A673 (cell line): ENCODE data around the gene RFX1. TPM values are rescaled to one million over a fixed set of nuclear protein-coding genes. Genes with fewer than 3 reads are reported as not detected.

Source experiments
- BruUV-seq: library from RNA; stranded (reverse); fragments of 400-500 nt; replicated peaks from 2 replicates; lab custom pipeline; 2021; lab: Mats Ljungman, UMichigan
- CTCF ChIA-PET: fragments of 300-600 bp; sonication (Branson Sonifier 250); formaldehyde crosslinking; loops from one replicate; lab custom pipeline; 2022; ENCODE audit warnings: antibody characterized with exemption; lab: Charles Lee
- POLR2A ChIA-PET: fragments of 300-600 bp; sonication (Branson Sonifier 250); formaldehyde crosslinking; loops from one replicate; lab custom pipeline; 2022; ENCODE audit warnings: antibody characterized with exemption; ENCODE audit not compliant: low non-redundant PET; lab: Charles Lee
- DNase-seq: peaks from one replicate; pipeline ENCODE4 v3.0.0-alpha.2; 2015; ENCODE audit warnings: low spot score
- H3K27ac ChIP-seq: fragments of 200-600 bp; sonication (generic); 2 replicates; pipeline ENCODE4 v1.5.1; 2016; ENCODE audit warnings: mixed run types, low read depth, mild to moderate bottlenecking, mixed read lengths, antibody characterized with exemption, low read length; ENCODE audit not compliant: poor library complexity, severe bottlenecking
- H3K27me3 ChIP-seq: fragments of 200-600 bp; sonication (generic); replicated peaks from 2 replicates; pipeline ENCODE4 v1.6.1; 2017; ENCODE audit warnings: mixed run types, low read depth, mild to moderate bottlenecking, mixed read lengths, antibody characterized with exemption, low read length; ENCODE audit not compliant: insufficient read depth, poor library complexity
- H3K36me3 ChIP-seq: fragments of 200-600 bp; sonication (generic); 2 replicates; pipeline ENCODE4 v1.6.1; 2016; ENCODE audit warnings: mixed run types, mild to moderate bottlenecking, mixed read lengths, antibody characterized with exemption, low read length; ENCODE audit not compliant: insufficient read depth, poor library complexity, severe bottlenecking
- H3K4me1 ChIP-seq: fragments of 200-600 bp; sonication (generic); 2 replicates; pipeline ENCODE4 v1.6.1; 2017; ENCODE audit warnings: mixed run types, mild to moderate bottlenecking, mixed read lengths, antibody characterized with exemption, low read length; ENCODE audit not compliant: insufficient read depth, poor library complexity, severe bottlenecking
- H3K4me3 ChIP-seq: fragments of 200-600 bp; sonication (generic); 2 replicates; pipeline ENCODE4 v1.5.1; 2016; ENCODE audit warnings: low read depth, mixed run types, mild to moderate bottlenecking, mixed read lengths, low read length; ENCODE audit not compliant: poor library complexity, severe bottlenecking
- H3K9me3 ChIP-seq: fragments of 200-600 bp; sonication (generic); 2 replicates; pipeline ENCODE4 v1.6.1; 2016; ENCODE audit warnings: mixed run types, low read depth, mild to moderate bottlenecking, mixed read lengths, antibody characterized with exemption, low read length; ENCODE audit not compliant: poor library complexity, severe bottlenecking
- EZH2 ChIP-seq: fragments of 200-600 bp; sonication (generic); IDR thresholded peaks from 2 replicates; pipeline ENCODE4 v1.6.1; 2017; ENCODE audit warnings: borderline replicate concordance, low read depth, mild to moderate bottlenecking, mixed read lengths, antibody characterized with exemption, low read length; ENCODE audit not compliant: poor library complexity, severe bottlenecking
- intact Hi-C: fragments of 100-400 bp; cut with micrococcal nuclease; formaldehyde crosslinking; loops from one replicate; pipeline ENCODE4 v1.10.0; 2022; ENCODE audit not compliant: unreplicated experiment
- total RNA-seq: library from RNA; stranded (reverse); gene quantifications from 2 replicates; pipeline ENCODE4 v1.2.3, GENCODE V29; 2021
- TF ChIP-seq, protein P1 (sequence below): fragments of 300-800, 200-600 bp; sonication (generic); conservative IDR thresholded peaks from 2 replicates; pipeline ENCODE4 v1.5.1; 2017; ENCODE audit warnings: low read depth, mild to moderate bottlenecking, antibody characterized with exemption, low read length, moderate library complexity, mixed read lengths

Gene RFX1
- total RNA-seq, 1 experiment from 2014 or later = 19.5 TPM

DNA sequence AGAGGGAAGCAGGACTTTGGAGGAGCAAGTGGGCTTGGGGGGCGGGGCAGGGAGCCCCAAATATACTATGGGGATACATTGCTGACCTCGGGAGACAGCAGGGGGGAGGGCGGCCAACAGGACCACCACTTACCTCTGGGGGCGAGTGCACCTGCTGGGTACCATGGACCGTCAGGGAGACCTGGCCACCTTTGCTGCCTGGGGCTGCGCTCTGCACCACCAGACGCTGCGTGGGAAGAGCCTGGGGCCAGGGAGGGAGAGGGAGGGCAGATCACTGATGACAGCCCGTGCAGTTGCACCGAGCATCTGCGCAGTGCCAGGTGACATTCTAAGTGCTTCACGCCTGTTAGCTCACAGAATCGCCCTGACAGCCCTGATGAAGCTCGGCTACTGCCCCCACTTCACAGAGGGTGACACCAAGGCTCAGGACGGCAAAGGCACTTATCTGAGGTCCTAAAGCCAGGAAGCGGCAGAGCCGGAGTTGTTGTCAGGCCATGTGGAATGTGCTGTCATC is 24.1 kb downstream of the RFX1 start:
- CTCF ChIA-PET = no interaction called here
- no peak for DNase-seq
- H3K36me3 ChIP-seq = no peaks in the 10 kb centered on the region
- POLR2A ChIA-PET = no interaction called here
- BruUV-seq = no TSS peak
- peaks cover 39% of the 10 kb centered on the region for H3K4me1 ChIP-seq
- no peaks in the 10 kb centered on the region for H3K9me3 ChIP-seq
- H3K4me3 ChIP-seq = no peak overlapping the region
- no peaks in the 10 kb centered on the region for H3K27me3 ChIP-seq
- TF ChIP-seq, protein P1, sequence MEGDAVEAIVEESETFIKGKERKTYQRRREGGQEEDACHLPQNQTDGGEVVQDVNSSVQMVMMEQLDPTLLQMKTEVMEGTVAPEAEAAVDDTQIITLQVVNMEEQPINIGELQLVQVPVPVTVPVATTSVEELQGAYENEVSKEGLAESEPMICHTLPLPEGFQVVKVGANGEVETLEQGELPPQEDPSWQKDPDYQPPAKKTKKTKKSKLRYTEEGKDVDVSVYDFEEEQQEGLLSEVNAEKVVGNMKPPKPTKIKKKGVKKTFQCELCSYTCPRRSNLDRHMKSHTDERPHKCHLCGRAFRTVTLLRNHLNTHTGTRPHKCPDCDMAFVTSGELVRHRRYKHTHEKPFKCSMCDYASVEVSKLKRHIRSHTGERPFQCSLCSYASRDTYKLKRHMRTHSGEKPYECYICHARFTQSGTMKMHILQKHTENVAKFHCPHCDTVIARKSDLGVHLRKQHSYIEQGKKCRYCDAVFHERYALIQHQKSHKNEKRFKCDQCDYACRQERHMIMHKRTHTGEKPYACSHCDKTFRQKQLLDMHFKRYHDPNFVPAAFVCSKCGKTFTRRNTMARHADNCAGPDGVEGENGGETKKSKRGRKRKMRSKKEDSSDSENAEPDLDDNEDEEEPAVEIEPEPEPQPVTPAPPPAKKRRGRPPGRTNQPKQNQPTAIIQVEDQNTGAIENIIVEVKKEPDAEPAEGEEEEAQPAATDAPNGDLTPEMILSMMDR = no peak
- TF ChIP-seq EZH2 = no peak
- intact Hi-C loops = no loop called here
- no peak overlapping the region for H3K27ac ChIP-seq

GRCh38 chr19:13981467-13981866 is 24.7 kb downstream of the RFX1 start:
- H3K4me3 ChIP-seq = no peak overlapping the region
- BruUV-seq = no TSS peak
- no peak for TF ChIP-seq EZH2
- TF ChIP-seq, protein P1 = no peak
- peaks cover 33% of the 10 kb centered on the region for H3K4me1 ChIP-seq
- no peak for DNase-seq
- ChIA-PET CTCF (no interaction called here), POLR2A (no interaction called here)
- H3K36me3 ChIP-seq = no peaks in the 10 kb centered on the region
- intact Hi-C loops = no loop called here
- no peaks in the 10 kb centered on the region for H3K9me3 ChIP-seq
- no peaks in the 10 kb centered on the region for H3K27me3 ChIP-seq
- no peak overlapping the region for H3K27ac ChIP-seq

GRCh38 chr19:13981021-13981420 is 25.1 kb downstream of the RFX1 start:
- CTCF ChIA-PET = no interaction called here
- DNase-seq = no peak

More at GRCh38 chr19:13981021-13981420, 25.1 kb downstream of the RFX1 start:
- Histone ChIP-seq H3K4me1 (peaks cover 28% of the 10 kb centered on the region), H3K27me3 (no peaks in the 10 kb centered on the region), H3K27ac (no peak overlapping the region), H3K4me3 (no peak overlapping the region), H3K36me3 (no peaks in the 10 kb centered on the region), H3K9me3 (no peaks in the 10 kb centered on the region)
- BruUV-seq = no TSS peak
- POLR2A ChIA-PET = no interaction called here
- TF ChIP-seq EZH2 = no peak
- TF ChIP-seq, protein P1 = no peak
- intact Hi-C loops = no loop called here
